Neuronal stem cell (in vitro differentiated cells): ENCODE data around the gene GMDS.

Experiments
- DNase-seq: peaks from one replicate; pipeline ENCODE4 v3.0.0-alpha.2; 2013; ENCODE audit warnings: low spot score
- H2AFZ ChIP-seq: one replicate; pipeline ENCODE4 v1.6.1; 2013; ENCODE audit warnings: mild to moderate bottlenecking, low read length, inconsistent platforms
- H2AK5ac ChIP-seq: 2 replicates; pipeline ENCODE4 v1.6.1; 2013; ENCODE audit warnings: low read depth, mild to moderate bottlenecking, inconsistent platforms, low read length, moderate library complexity, mixed read lengths
- H2BK120ac ChIP-seq: 2 replicates; pipeline ENCODE4 v1.6.1; 2013; ENCODE audit warnings: low read depth, mild to moderate bottlenecking, inconsistent platforms, low read length, moderate library complexity, mixed read lengths
- H2BK12ac ChIP-seq: one replicate; pipeline ENCODE4 v1.6.1; 2013; ENCODE audit warnings: low read length, inconsistent platforms
- H2BK15ac ChIP-seq: 2 replicates; pipeline ENCODE4 v1.6.1; 2013; ENCODE audit warnings: mild to moderate bottlenecking, low read length, inconsistent platforms, mixed read lengths
- H2BK5ac ChIP-seq: one replicate; pipeline ENCODE4 v1.6.1; 2013; ENCODE audit warnings: inconsistent platforms, mild to moderate bottlenecking, low read length, moderate library complexity
- H3K14ac ChIP-seq: one replicate; pipeline ENCODE4 v1.6.1; 2013; ENCODE audit warnings: low read length, inconsistent platforms
- H3K18ac ChIP-seq: 2 replicates; pipeline ENCODE4 v1.6.1; 2013; ENCODE audit warnings: low read length, inconsistent platforms
- H3K23ac ChIP-seq: 2 replicates; pipeline ENCODE4 v1.6.1; 2013; ENCODE audit warnings: low read depth, mild to moderate bottlenecking, mixed read lengths, low read length, inconsistent platforms; ENCODE audit not compliant: poor library complexity
- H3K27ac ChIP-seq: replicated peaks from 3 replicates; pipeline ENCODE4 v1.5.1; 2013; ENCODE audit warnings: low read length, inconsistent platforms
- H3K27me3 ChIP-seq, 3 experiments: 2 replicates each; pipeline ENCODE4 v1.6.1; 2013; ENCODE audit warnings: low read length in 3 of 3, mild to moderate bottlenecking in 2 of 3, inconsistent platforms in 1 of 3, low read depth in 1 of 3, mixed read lengths in 1 of 3, moderate library complexity in 1 of 3; ENCODE audit not compliant: control insufficient read depth in 3 of 3, insufficient read depth in 3 of 3
- H3K36me3 ChIP-seq, 2 donors: replicated peaks in 1 of 2; 2 replicates each; pipeline ENCODE4 v1.6.1; 2013; ENCODE audit warnings: low read length in 2 of 2; ENCODE audit not compliant: control insufficient read depth in 2 of 2, insufficient read depth in 2 of 2
- H3K4ac ChIP-seq: 2 replicates; pipeline ENCODE4 v1.6.1; 2013; ENCODE audit warnings: inconsistent platforms, mild to moderate bottlenecking, low read length, moderate library complexity
- H3K4me1 ChIP-seq, 2 donors: 1 replicate in 1 of 2; 2 replicates in 1 of 2; pipeline ENCODE4 v1.6.1; 2013; ENCODE audit warnings: low read length in 2 of 2, low read depth in 1 of 2; ENCODE audit not compliant: control insufficient read depth in 2 of 2, insufficient read depth in 1 of 2
- H3K4me2 ChIP-seq: one replicate; pipeline ENCODE4 v1.6.1; 2013; ENCODE audit warnings: mild to moderate bottlenecking, low read length, inconsistent platforms; ENCODE audit not compliant: insufficient read depth, poor library complexity, severe bottlenecking
- H3K4me3 ChIP-seq, 2 donors: 2 replicates each; pipeline ENCODE4 v1.5.1; 2013; ENCODE audit warnings: low read length in 2 of 2, mild to moderate bottlenecking in 2 of 2, inconsistent platforms in 1 of 2, moderate library complexity in 1 of 2
- H3K79me1 ChIP-seq: one replicate; pipeline ENCODE4 v1.6.1; 2013; ENCODE audit warnings: low read depth, mild to moderate bottlenecking, inconsistent platforms, low read length, moderate library complexity
- H3K9ac ChIP-seq: one replicate; pipeline ENCODE4 v1.6.1; 2013; ENCODE audit warnings: mild to moderate bottlenecking, low read depth, low read length, inconsistent platforms; ENCODE audit not compliant: poor library complexity
- H3K9me3 ChIP-seq, 2 donors: replicated peaks in 1 of 2; 2 replicates each; pipeline versions ENCODE3 to v1.6.1; 2013; ENCODE audit warnings: low read length in 2 of 2, mild to moderate bottlenecking in 2 of 2, inconsistent platforms in 1 of 2, low read depth in 1 of 2, mixed read lengths in 1 of 2, moderate library complexity in 1 of 2; ENCODE audit not compliant: control insufficient read depth in 2 of 2, insufficient read depth in 1 of 2
- H4K8ac ChIP-seq: one replicate; pipeline ENCODE4 v1.6.1; 2013; ENCODE audit warnings: low read depth, mild to moderate bottlenecking, inconsistent platforms, low read length, moderate library complexity
- H4K91ac ChIP-seq: one replicate; pipeline ENCODE4 v1.6.1; 2013; ENCODE audit warnings: low read length, low read depth, mild to moderate bottlenecking, inconsistent platforms; ENCODE audit not compliant: poor library complexity
- WGBS, 2 donors: extraction: QIAGEN DNeasy Blood & Tissue Kit; methylation state at CpG; one replicate each; pipeline ENCODE4 v1.1.7; 2013; ENCODE audit warnings: missing lambda C conversion rate in 2 of 2, mixed read lengths in 1 of 2; ENCODE audit not compliant: insufficient read length in 2 of 2, insufficient replicate concordance in 1 of 2; ENCODE audit errors: extremely low coverage in 2 of 2; 5-methylcytosine and 5-hydroxymethylcytosine counted together

GMDS gene

DNA sequence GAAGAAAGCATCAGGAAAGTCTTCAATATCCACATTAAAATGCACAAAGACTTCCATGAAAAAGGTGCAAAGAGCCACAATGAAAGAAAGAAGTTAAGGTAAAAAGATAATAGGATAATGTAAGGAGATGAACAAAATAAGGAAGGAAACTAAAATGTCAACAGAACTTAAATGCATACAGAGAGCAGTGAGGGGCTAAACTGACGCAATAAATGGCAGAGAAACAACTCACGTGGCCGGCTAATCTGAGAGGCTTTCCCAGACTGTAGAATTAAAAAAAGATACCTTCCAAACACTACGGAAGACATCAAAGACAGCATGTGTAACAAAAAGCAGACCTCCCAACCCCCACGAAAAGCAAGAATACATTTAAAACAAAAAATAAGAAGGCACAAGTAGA is 73.7 kb downstream of the GMDS start:
- H4K91ac ChIP-seq: no peak overlapping the region
- no peaks in the 10 kb centered on the region for H3K9me3 ChIP-seq
- no peak overlapping the region for H2BK15ac ChIP-seq
- H3K27ac ChIP-seq: no peak overlapping the region
- no CpG with 5 or more reads among the region's 5 CpGs for WGBS, 2 donors
- no peak overlapping the region for H3K18ac ChIP-seq
- DNase-seq: no peak
- no peak overlapping the region for H3K4ac ChIP-seq
- no peak overlapping the region for H3K4me3 ChIP-seq
- no peaks in the 10 kb centered on the region for H3K4me1 ChIP-seq
- H4K8ac ChIP-seq: no peak overlapping the region
- no peak overlapping the region for H2AFZ ChIP-seq
- no peak overlapping the region for H2BK12ac ChIP-seq
- H2AK5ac ChIP-seq: no peak overlapping the region
- H3K14ac ChIP-seq: no peak overlapping the region
- H3K9ac ChIP-seq: no peak overlapping the region
- H3K4me2 ChIP-seq: no peak overlapping the region
- no peaks in the 10 kb centered on the region for H3K36me3 ChIP-seq
- no peak overlapping the region for H2BK120ac ChIP-seq
- no peak overlapping the region for H3K23ac ChIP-seq
- no peak overlapping the region for H2BK5ac ChIP-seq
- no peaks in the 10 kb centered on the region for H3K27me3 ChIP-seq
- H3K79me1 ChIP-seq: peaks cover 3% of the 10 kb centered on the region

GRCh38 chr6:2168480-2168879 is 76.9 kb downstream of the GMDS start:
- no peak overlapping the region for H2BK12ac ChIP-seq
- H3K9ac ChIP-seq: no peak overlapping the region
- H3K36me3 ChIP-seq: no peaks in the 10 kb centered on the region
- H3K27ac ChIP-seq: no peak overlapping the region
- DNase-seq: no peak
- no peak overlapping the region for H4K8ac ChIP-seq
- H3K9me3 ChIP-seq: no peaks in the 10 kb centered on the region
- H3K79me1 ChIP-seq: no peaks in the 10 kb centered on the region
- no peak overlapping the region for H2BK15ac ChIP-seq
- no peak overlapping the region for H3K4ac ChIP-seq
- H3K4me2 ChIP-seq: no peak overlapping the region
- H3K14ac ChIP-seq: no peak overlapping the region
- H3K18ac ChIP-seq: no peak overlapping the region
- no peak overlapping the region for H2BK120ac ChIP-seq
- no peak overlapping the region for H4K91ac ChIP-seq
- no peak overlapping the region for H3K4me3 ChIP-seq
- no peak overlapping the region for H2AFZ ChIP-seq
- H3K27me3 ChIP-seq: no peaks in the 10 kb centered on the region
- no peak overlapping the region for H2AK5ac ChIP-seq
- H3K23ac ChIP-seq: no peak overlapping the region
- no peaks in the 10 kb centered on the region for H3K4me1 ChIP-seq
- H2BK5ac ChIP-seq: no peak overlapping the region

DNA sequence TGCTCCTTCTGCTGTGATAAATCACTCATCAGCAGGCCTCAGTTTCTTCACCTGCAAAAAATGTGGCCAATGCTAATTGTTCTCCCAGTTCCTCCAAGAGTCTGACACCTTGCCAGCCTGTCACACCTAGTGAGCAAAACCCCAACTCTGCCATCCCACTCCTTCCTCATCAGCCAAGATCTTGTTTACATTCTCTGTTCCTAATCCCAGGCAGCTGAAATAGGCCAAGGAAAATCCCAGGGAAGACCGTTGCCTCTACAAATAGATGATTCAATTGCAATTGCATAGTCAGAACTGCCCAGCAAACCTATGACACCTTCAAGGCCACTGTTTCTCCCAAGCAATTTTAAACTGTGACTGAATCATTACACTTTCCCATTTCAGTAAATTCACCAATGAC is 78.7 kb downstream of the GMDS start:
- Histone ChIP-seq H3K4ac (no peak overlapping the region), H3K4me1 (peaks cover 0 to 5% of the 10 kb centered on the region in 2 donors), H3K14ac (no peak overlapping the region), H3K4me2 (no peak overlapping the region), H3K27me3 (no peaks in the 10 kb centered on the region), H3K36me3 (no peaks in the 10 kb centered on the region), H3K27ac (no peak overlapping the region), H4K91ac (no peak overlapping the region), H3K79me1 (no peaks in the 10 kb centered on the region), H2BK15ac (no peak overlapping the region), H2AK5ac (no peak overlapping the region), H3K9me3 (no peaks in the 10 kb centered on the region), H2AFZ (no peak overlapping the region), H2BK5ac (no peak overlapping the region), H3K18ac (no peak overlapping the region), H2BK120ac (no peak overlapping the region), H3K23ac (no peak overlapping the region), H2BK12ac (no peak overlapping the region), H4K8ac (no peak overlapping the region), H3K4me3 (no peak overlapping the region), H3K9ac (no peak overlapping the region)
- no peak for DNase-seq
- WGBS, 2 donors: no CpG with 5 or more reads among the region's 1 CpG

DNA sequence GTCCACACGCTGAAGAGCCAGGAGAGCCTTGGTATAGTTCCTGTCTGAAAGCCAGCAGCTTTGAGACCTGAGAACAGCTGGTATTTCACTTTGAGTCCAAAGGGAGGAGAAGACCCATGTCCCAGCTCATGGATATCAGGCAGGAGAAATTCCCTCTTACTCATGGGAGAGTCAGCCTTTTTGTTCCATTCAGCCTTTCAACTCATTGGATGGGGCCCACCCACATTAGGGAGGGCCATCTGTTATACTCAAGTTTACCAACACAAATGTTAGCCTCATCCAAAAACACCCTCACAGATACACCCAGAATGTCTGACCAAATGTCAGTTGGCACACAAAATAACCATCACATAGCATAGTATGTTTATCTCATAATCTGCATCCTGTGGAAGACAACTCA is 80.1 kb downstream of the GMDS start:
- no CpG with 5 or more reads among the region's 1 CpG for WGBS, 2 donors
- Histone ChIP-seq H2BK15ac (no peak overlapping the region), H3K23ac (no peak overlapping the region), H2AK5ac (no peak overlapping the region), H3K27me3 (no peaks in the 10 kb centered on the region), H3K79me1 (no peaks in the 10 kb centered on the region), H2BK120ac (no peak overlapping the region), H4K91ac (no peak overlapping the region), H2BK12ac (no peak overlapping the region), H3K27ac (no peak overlapping the region), H3K14ac (no peak overlapping the region), H3K9me3 (no peaks in the 10 kb centered on the region), H3K4me2 (no peak overlapping the region), H3K4me1 (peaks cover 0 to 6% of the 10 kb centered on the region in 2 donors), H2BK5ac (no peak overlapping the region), H3K9ac (no peak overlapping the region), H2AFZ (no peak overlapping the region), H4K8ac (no peak overlapping the region), H3K36me3 (no peaks in the 10 kb centered on the region), H3K4ac (no peak overlapping the region), H3K4me3 (no peak overlapping the region), H3K18ac (no peak overlapping the region)
- DNase-seq: no peak
